Neural cell (in vitro differentiated cells): ENCODE results near the gene XRCC6. TPM values are rescaled to one million over a fixed set of nuclear protein-coding genes. Genes with fewer than 3 reads are reported as not detected.
"Not testable (repeated sequence)": the region's sequence is repeated elsewhere in the genome, so short reads cannot be mapped to it uniquely, and the experiment has no call there.

Experiments used
- H2AFZ ChIP-seq: fragments of 200-600, 300-800 bp; sonication (generic), shearing (Covaris generic); 2 replicates; pipeline ENCODE4 v1.6.0; 2014; ENCODE audit warnings: low read depth, mild to moderate bottlenecking, antibody characterized with exemption, low read length, moderate library complexity
- H3F3A ChIP-seq: fragments of 200-600 bp; shearing (Covaris generic); 2 replicates; pipeline ENCODE4 v1.6.1; 2016; ENCODE audit warnings: mild to moderate bottlenecking, moderate library complexity, mixed read lengths, antibody characterized with exemption, low read length; ENCODE audit not compliant: insufficient read depth, poor library complexity, severe bottlenecking
- H3K27ac ChIP-seq: fragments of 200-600, 300-800 bp; sonication (generic), shearing (Covaris generic); 2 replicates; pipeline ENCODE4 v1.5.1; 2014; ENCODE audit warnings: mild to moderate bottlenecking, low read length, moderate library complexity
- H3K27me3 ChIP-seq: fragments of 300-800, 200-600 bp; sonication (generic), shearing (Covaris generic); 2 replicates; pipeline ENCODE4 v1.6.0; 2014; ENCODE audit warnings: mild to moderate bottlenecking, low read depth, low read length, moderate library complexity; ENCODE audit not compliant: insufficient read depth
- H3K36me3 ChIP-seq: fragments of 300-800, 200-600 bp; sonication (generic), shearing (Covaris generic); 2 replicates; pipeline ENCODE4 v1.5.1; 2014; ENCODE audit warnings: mild to moderate bottlenecking, antibody characterized with exemption, low read length, moderate library complexity; ENCODE audit not compliant: insufficient read depth
- H3K4me2 ChIP-seq: fragments of 300-800, 200-600 bp; sonication (generic), shearing (Covaris generic); 2 replicates; pipeline ENCODE4 v1.6.0; 2014; ENCODE audit warnings: mild to moderate bottlenecking, low read length
- H3K4me3 ChIP-seq: fragments of 300-800, 200-600 bp; sonication (generic), shearing (Covaris generic); 2 replicates; pipeline ENCODE4 v1.5.1; 2014; ENCODE audit warnings: mild to moderate bottlenecking, low read length, moderate library complexity
- H3K79me2 ChIP-seq: fragments of 200-600 bp; shearing (Covaris generic); replicated peaks from 2 replicates; pipeline ENCODE4 v1.6.0; 2014; ENCODE audit warnings: mild to moderate bottlenecking, low read length, moderate library complexity; ENCODE audit not compliant: insufficient read depth
- H3K9ac ChIP-seq: fragments of 300-800, 200-600 bp; sonication (generic), shearing (Covaris generic); 2 replicates; pipeline ENCODE4 v1.6.1; 2016; ENCODE audit warnings: mild to moderate bottlenecking, low read length, mixed read lengths
- H3K9me2 ChIP-seq: fragments of 200-600 bp; shearing (Covaris generic); 2 replicates; pipeline ENCODE4 v1.6.1; 2016; ENCODE audit warnings: mild to moderate bottlenecking, low read length, mixed read lengths; ENCODE audit not compliant: insufficient read depth
- H3K9me3 ChIP-seq: fragments of 200-600, 300-800 bp; sonication (generic), shearing (Covaris generic); 2 replicates; pipeline ENCODE4 v1.6.1; 2016; ENCODE audit warnings: mild to moderate bottlenecking, mixed run types, low read length, moderate library complexity, mixed read lengths
- H4K20me1 ChIP-seq: fragments of 200-600 bp; shearing (Covaris generic); 2 replicates; pipeline ENCODE4 v1.6.1; 2016; ENCODE audit warnings: mild to moderate bottlenecking, mixed run types; ENCODE audit not compliant: insufficient read depth
- CTCF ChIP-seq: fragments of 450-650 bp; IDR thresholded peaks from 2 replicates; pipeline ENCODE4 v1.5.1; 2014; ENCODE audit warnings: antibody characterized with exemption, mild to moderate bottlenecking, moderate library complexity; ENCODE audit not compliant: poor library complexity, severe bottlenecking
- EP300 ChIP-seq: fragments of 450-650 bp; conservative IDR thresholded peaks from 2 replicates; pipeline ENCODE4 v1.6.1; 2014; ENCODE audit warnings: antibody characterized with exemption, mild to moderate bottlenecking, moderate library complexity; ENCODE audit not compliant: poor library complexity, severe bottlenecking
- EZH2 ChIP-seq: fragments of 200-600, 300-800 bp; shearing (Covaris generic), sonication (generic); IDR thresholded peaks from 2 replicates; pipeline ENCODE4 v1.6.1; 2014; ENCODE audit warnings: antibody characterized with exemption, low read length, borderline replicate concordance, mild to moderate bottlenecking; ENCODE audit not compliant: insufficient read depth, poor library complexity, severe bottlenecking
- MXI1 ChIP-seq: fragments of 450-650 bp; conservative IDR thresholded peaks from 2 replicates; pipeline ENCODE4 v1.6.1; 2014; ENCODE audit warnings: antibody characterized with exemption, mild to moderate bottlenecking; ENCODE audit not compliant: poor library complexity, severe bottlenecking
- POLR2AphosphoS5 ChIP-seq: IDR thresholded peaks from 2 replicates; pipeline ENCODE4 v1.6.1; 2012
- RAD21 ChIP-seq: fragments of 450-650 bp; conservative IDR thresholded peaks from 2 replicates; pipeline ENCODE4 v1.6.1; 2014; ENCODE audit warnings: antibody characterized with exemption, mild to moderate bottlenecking, moderate library complexity
- REST ChIP-seq: IDR thresholded peaks from 2 replicates; pipeline ENCODE4 v1.6.1; 2012; ENCODE audit warnings: borderline replicate concordance
- SMC3 ChIP-seq: fragments of 450-650 bp; conservative IDR thresholded peaks from 2 replicates; pipeline ENCODE4 v1.6.1; 2014; ENCODE audit warnings: antibody characterized with exemption, mild to moderate bottlenecking, moderate library complexity; ENCODE audit not compliant: poor library complexity
- TAF1 ChIP-seq: IDR thresholded peaks from 2 replicates; pipeline ENCODE4 v1.6.1; 2012; ENCODE audit warnings: low read depth
- polyA plus RNA-seq: library from polyadenylated mRNA; depleted of rRNA; stranded (reverse); fragments of >200 nt; gene quantifications from 2 replicates; pipeline ENCODE4 v1.2.3, GENCODE V29; 2014

The XRCC6 gene
- polyA plus RNA-seq, 1 donor from 2014 or later, result 398 TPM

GRCh38 chr22:41631615-41632014 is 10.5 kb downstream of the XRCC6 start:
- H3F3A ChIP-seq, H3K9me2 ChIP-seq, H2AFZ ChIP-seq, H4K20me1 ChIP-seq, H3K79me2 ChIP-seq, H3K27me3 ChIP-seq, H3K27ac ChIP-seq, H3K9me3 ChIP-seq, H3K4me2 ChIP-seq, H3K4me3 ChIP-seq, H3K9ac ChIP-seq, H3K36me3 ChIP-seq: not testable (repeated sequence)

GRCh38 chr22:41634610-41635009 is 13.5 kb downstream of the XRCC6 start:
- H3K79me2 ChIP-seq, H3K27me3 ChIP-seq, H3K9ac ChIP-seq, H3K27ac ChIP-seq, H3K9me2 ChIP-seq, H4K20me1 ChIP-seq, H3F3A ChIP-seq, H3K4me2 ChIP-seq, H3K36me3 ChIP-seq, H3K4me3 ChIP-seq, H3K9me3 ChIP-seq, H2AFZ ChIP-seq: not testable (repeated sequence)

DNA sequence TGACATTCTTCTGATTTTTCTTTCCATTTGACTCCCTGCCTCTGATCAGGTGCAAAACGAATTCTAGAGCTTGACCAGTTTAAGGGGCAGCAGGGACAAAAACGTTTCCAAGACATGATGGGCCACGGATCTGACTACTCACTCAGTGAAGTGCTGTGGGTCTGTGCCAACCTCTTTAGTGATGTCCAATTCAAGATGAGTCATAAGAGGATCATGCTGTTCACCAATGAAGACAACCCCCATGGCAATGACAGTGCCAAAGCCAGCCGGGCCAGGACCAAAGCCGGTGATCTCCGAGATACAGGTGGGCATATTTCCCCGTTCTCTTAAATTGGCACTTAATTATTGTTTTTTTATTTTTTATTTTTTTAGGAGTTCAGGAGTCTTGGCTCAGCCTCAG is 15.4 kb downstream of the XRCC6 start:
- no peak overlapping the region for H2AFZ ChIP-seq
- H3K9me3 ChIP-seq, result no peaks in the 10 kb centered on the region
- H3K4me3 ChIP-seq, result no peak overlapping the region
- H3K27ac ChIP-seq, result no peak overlapping the region
- H3F3A ChIP-seq, result no peaks in the 10 kb centered on the region
- no peak for TF ChIP-seq MXI1
- no peak for TF ChIP-seq POLR2AphosphoS5
- TF ChIP-seq REST, result no peak
- no peak for TF ChIP-seq CTCF
- TF ChIP-seq RAD21, result no peak
- TF ChIP-seq SMC3, result no peak
- TF ChIP-seq EZH2, result no peak
- TF ChIP-seq EP300, result no peak
- TF ChIP-seq TAF1, result no peak
- no peaks in the 10 kb centered on the region for H4K20me1 ChIP-seq
- H3K4me2 ChIP-seq, result no peak overlapping the region
- H3K9ac ChIP-seq, result no peak overlapping the region
- H3K27me3 ChIP-seq, result no peaks in the 10 kb centered on the region
- H3K79me2 ChIP-seq, result no peaks in the 10 kb centered on the region
- no peaks in the 10 kb centered on the region for H3K9me2 ChIP-seq
- H3K36me3 ChIP-seq, result peaks cover under 1% of the 10 kb centered on the region

- not testable (repeated sequence) for H3K36me3 ChIP-seq, H3K79me2 ChIP-seq
These were observed 16.5 kb downstream of the XRCC6 start for GRCh38 chr22:41637623-41638022.

More at GRCh38 chr22:41637623-41638022, 16.5 kb downstream of the XRCC6 start:
- H3K9me3 ChIP-seq, H3K9ac ChIP-seq, H2AFZ ChIP-seq, H3K27me3 ChIP-seq, H3K27ac ChIP-seq, H3F3A ChIP-seq, H4K20me1 ChIP-seq, H3K4me3 ChIP-seq, H3K4me2 ChIP-seq, H3K9me2 ChIP-seq: not testable (repeated sequence)
